COLO668 (cell line): ENCODE data around the gene NOXO1.

Source experiments
- DNase-seq: peaks from one replicate; lab custom pipeline; 2025; ENCODE audit not compliant: unreplicated experiment; lab: John Stamatoyannopoulos, UW

The NOXO1 gene, protein sequence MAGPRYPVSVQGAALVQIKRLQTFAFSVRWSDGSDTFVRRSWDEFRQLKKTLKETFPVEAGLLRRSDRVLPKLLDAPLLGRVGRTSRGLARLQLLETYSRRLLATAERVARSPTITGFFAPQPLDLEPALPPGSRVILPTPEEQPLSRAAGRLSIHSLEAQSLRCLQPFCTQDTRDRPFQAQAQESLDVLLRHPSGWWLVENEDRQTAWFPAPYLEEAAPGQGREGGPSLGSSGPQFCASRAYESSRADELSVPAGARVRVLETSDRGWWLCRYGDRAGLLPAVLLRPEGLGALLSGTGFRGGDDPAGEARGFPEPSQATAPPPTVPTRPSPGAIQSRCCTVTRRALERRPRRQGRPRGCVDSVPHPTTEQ

GRCh38 chr16:1981398-1981836 lies at the start of gene NOXO1:
TSS of gene NOXO1 (minus strand) at chr16:1981469. CDS start at chr16:1981179, 290 bp downstream.
- peak; percentile 29 for DNase-seq

- no peak for DNase-seq
Measured at GRCh38 chr16:2030036-2030435, 48.8 kb upstream of the NOXO1 start.

DNA sequence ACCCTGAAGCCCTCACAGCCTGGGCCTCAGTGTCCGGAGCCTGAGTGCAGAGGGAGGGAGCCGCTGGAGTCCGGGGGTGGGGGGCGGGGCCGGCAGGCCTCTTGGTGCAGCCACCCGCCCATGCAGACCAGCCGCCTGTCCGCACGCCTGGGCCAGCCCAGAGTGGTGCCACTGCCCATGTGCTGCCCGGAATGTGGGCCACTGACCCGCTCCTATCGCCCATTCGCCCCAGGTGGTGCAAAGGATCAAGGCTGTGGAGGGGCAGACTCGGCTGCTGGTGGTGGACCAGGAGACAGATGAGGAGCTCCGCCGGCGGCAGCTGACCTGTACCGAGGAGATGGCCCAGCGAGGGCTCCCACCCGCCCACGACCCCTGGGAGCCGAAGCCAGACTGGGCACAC lies 48.1 kb upstream of the NOXO1 start:
- DNase-seq, result no peak

- DNase-seq, result peak; percentile 89
Measured at GRCh38 chr16:2028620-2029220, 47.5 kb upstream of the NOXO1 start.

DNA sequence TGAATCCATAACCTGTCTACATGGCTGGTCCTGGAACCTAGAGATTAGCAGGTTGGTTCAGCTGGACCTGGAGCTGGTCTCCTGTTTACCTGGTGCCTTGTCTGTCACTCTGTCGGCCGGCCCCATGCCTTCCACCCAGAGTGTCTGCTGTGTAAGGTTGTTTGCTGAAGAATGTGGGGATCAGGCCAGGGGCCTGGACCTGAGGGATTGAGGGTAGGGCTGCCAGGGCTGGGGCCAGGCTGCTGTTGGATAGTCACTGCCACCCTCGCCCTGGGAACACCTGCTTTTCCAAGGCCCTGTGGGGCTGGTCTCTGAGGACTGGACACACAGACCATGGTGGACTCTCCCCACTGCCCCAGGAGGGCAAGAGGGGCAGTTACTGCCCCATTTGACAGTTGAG lies 46.9 kb upstream of the NOXO1 start:
- peak; percentile 42 for DNase-seq

- peak; percentile 68 for DNase-seq
Measured at GRCh38 chr16:2027024-2028010, 46.0 kb upstream of the NOXO1 start.

- DNase-seq, result peak; percentile 68
Measured at GRCh38 chr16:2026461-2027023, 45.3 kb upstream of the NOXO1 start, which contains the start of gene NHERF2. TSS of gene NHERF2 (plus strand) at chr16:2026902. CDS start at chr16:2027006, 104 bp downstream.

- DNase-seq, result no peak
Measured at GRCh38 chr16:2025878-2026460, 44.7 kb upstream of the NOXO1 start.

DNA sequence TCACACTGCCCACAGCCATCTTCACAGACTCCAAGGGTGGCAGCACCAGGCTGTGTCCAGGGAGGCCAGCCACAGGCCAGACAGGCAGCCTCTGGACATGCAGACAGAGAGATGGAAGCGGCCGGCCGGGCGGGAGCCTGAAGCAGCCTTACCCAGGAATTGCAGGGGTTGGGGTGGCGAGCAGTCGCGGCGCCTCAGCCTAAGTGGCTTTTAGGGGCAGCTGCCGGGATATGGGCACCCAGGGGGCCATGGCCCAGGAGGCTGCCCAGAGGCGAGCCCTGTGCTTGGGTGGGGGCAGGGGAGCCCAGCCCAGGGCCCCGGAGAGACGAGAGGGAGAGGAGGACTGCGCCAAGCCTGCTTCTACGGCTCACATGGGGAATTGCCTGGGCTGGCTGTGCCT lies 44.0 kb upstream of the NOXO1 start:
- no peak for DNase-seq

DNA sequence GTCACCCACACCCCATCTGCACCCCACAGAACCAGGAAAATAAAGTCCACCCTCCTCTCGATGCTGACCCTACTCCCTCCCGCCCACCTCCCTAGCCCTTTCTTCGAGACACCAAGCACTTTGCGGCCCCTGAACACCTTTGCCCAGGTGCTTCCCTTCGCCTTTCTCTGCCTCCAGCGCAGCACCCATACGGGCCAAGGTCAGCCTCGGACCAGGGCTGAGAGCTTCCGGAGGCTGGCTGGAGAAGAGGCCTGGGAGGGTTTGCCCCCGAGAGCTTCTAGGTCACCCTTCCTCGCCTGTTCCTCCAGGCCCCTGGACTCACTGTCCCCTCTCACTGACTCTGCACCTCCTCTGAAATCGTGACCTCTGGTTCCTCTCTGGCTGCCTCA lies 42.8 kb upstream of the NOXO1 start:
- no peak for DNase-seq

GRCh38 chr16:2023092-2024031 lies 42.1 kb upstream of the NOXO1 start:
- DNase-seq, result peak; percentile 87

DNA sequence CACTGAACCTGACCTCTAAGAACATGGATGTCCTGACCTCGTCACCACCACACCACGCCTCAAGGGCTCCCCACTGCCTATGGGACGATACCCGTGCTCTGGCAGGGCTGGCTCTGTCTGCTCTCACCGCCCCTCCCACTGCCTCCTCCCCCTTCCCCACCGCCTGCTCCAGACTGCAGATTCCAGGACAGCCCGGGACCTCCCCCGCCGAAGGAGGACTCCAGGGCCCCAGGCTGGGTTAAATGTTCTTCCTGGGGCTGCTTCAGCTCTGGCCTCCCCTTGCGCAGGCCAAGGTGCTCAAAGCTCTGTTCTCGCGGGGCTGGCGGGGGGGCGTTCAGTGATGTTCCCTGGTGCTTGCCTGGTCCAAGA lies 41.4 kb upstream of the NOXO1 start:
- DNase-seq, result no peak

GRCh38 chr16:2019921-2020831 lies 38.9 kb upstream of the NOXO1 start:
- DNase-seq, result peak; percentile 46

- DNase-seq, result peak; percentile 46
Measured at GRCh38 chr16:2019518-2019920, 38.2 kb upstream of the NOXO1 start, which contains the start of gene NPW. TSS of gene NPW (plus strand) at chr16:2019785.

DNA sequence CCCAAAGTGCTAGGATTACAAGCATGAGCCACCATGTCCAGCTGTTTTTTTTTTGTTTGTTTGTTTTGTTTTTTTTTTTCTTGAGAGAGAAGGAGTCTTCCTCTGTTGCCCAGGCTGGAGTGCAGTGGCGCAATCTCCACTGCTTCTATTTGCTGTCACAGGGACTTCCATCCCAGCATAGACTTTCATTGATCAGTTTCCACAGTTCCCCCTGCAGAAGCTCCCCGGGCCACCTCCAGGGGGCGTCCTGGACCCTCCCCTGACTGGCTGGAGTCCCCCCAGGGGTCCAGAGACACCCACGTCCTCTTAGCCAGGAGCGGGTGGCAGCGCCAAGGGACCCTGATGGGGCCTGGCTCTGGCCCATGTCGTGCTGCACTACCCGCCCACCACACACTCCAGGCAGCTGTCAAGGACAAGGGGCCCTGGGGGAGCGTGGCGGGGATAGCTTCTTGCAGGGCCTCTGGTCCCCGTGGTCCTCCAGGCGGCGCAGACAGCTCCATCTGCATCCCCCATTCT lies 35.2 kb upstream of the NOXO1 start:
- peak; percentile 10 for DNase-seq

GRCh38 chr16:2015947-2016208 lies 34.6 kb upstream of the NOXO1 start:
- no peak for DNase-seq

DNA sequence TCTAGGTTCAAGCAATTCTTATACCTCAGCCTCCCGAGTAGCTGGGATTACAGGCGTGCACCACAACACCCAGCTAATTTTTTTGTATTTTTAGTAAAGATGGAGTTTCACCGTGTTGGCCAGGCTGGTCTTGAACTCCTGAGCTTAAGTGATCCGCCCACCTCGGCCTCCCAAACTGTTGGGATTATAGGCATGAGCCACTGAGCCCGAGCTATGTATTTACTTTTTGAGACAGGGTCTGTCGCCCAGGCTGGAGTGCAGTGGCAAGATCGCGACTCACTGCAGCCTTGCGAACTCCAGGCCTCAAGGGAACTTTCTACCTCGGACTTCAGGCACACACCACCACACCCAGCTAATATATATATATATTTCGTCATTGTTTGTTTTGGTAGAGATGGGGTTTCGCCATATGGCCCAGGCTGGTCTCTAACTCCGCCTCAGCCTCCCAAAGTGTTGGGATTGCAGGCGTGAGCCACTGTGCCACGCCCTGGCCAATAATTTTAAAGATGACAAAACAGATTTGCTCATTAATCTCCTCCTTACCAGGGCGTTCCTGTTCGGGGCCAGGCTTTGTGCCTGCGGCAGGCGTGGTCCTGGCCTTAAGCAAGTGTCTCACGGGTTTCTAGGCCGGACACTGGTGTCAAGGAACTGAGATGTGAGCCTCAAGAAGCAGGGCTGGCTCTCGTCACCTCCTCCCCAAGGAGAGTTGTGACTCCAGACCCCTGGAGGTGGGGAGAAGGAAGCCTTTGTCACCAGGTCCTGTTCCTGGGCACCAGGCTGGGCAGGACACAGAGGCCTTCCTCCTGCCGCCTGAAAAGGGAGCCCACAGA lies 34.1 kb upstream of the NOXO1 start:
- peak; percentile 24 for DNase-seq

GRCh38 chr16:2013527-2013926 lies 32.3 kb upstream of the NOXO1 start:
- no peak for DNase-seq
